ENCODE measurements around the gene NKX1-1. TPM values are rescaled to one million over a fixed set of nuclear protein-coding genes. Genes with fewer than 3 reads are reported as not detected.

The NKX1-1 gene
- polyA plus RNA-seq: not detected
- long read RNA-seq, donor 1: 0 reads
- long read RNA-seq, donor 2: 0 reads
- long read RNA-seq, donor 3: 0 reads
- long read RNA-seq, donor 4: 0 reads
- long read RNA-seq, donor 5: 0 reads
- long read RNA-seq, donor 6: 0 reads
- long read RNA-seq, donor 7: 0 reads
- long read RNA-seq, donor 8: 0 reads
- long read RNA-seq, donor 9: 0 reads
- long read RNA-seq, donor 10: 0 reads

DNA sequence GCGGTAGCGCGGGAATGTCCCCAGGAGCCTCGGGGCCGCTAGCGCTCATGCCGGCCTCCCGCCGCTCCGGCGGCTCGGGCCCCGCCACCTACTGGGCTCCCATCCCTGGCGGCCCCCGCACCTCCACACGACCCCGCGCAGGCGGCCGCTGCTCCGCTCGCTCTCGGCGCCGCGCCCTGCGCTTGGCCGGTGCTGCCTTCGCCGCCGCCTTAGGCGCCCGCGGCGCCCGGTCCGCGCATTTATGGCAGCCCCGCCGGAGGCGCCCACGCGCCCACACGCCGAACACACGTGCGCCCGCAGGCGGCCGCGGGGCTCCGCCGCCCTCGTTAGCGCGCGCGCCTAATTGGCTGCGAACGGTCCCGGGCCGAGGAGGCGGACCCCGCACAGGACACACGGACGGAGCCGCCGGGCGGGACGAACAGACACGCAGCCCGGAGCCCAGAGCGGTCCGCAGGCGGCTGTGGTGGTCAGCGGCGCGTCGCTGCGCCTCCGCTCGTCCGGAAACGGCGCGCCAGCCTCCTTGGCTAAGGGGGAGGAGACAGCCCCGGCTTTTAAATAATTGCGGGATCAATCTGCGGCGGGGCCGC is at the start of gene NKX1-1:
TSS of gene NKX1-1 (minus strand) at position 49 of the 587 bp plus-strand sequence. CDS start at position 49, 0 bp downstream.
- H3K27ac ChIP-seq (ENCODE audit: low read depth in 1 of 3, low read length in 2 of 3): no peak within 1 kb of the TSS
- H3K9me3 ChIP-seq (ENCODE audit: control insufficient read depth in 2 of 2, insufficient read depth in 1 of 2, low read depth in 1 of 2, low read length in 1 of 2): no peaks in the 10 kb centered on the region
- no peaks in the 10 kb centered on the region for H3K36me3 ChIP-seq (ENCODE audit: control insufficient read depth in 3 of 3, insufficient read depth in 2 of 3, low read depth in 1 of 3, low read length in 3 of 3)
- H3K27me3 ChIP-seq (ENCODE audit: control insufficient read depth in 3 of 3, insufficient read depth in 3 of 3, low read length in 3 of 3): peaks cover 46 to 78% (median 60%) of the 10 kb centered on the region in 3 donors
- H3K4me1 ChIP-seq (ENCODE audit: control insufficient read depth in 3 of 3, insufficient read depth in 2 of 3, low read depth in 1 of 3, low read length in 2 of 3): no peaks in the 10 kb centered on the region
- WGBS, 3 donors: 8 to 17% (median 9%) methylated on average over 50 to 91 of the region's 91 CpGs
- no peak for FAIRE-seq
- H3K4me3 ChIP-seq (ENCODE audit: low read depth in 1 of 3, low read length in 3 of 3): no peak within 1 kb of the TSS
- no peak for DNase-seq

DNA sequence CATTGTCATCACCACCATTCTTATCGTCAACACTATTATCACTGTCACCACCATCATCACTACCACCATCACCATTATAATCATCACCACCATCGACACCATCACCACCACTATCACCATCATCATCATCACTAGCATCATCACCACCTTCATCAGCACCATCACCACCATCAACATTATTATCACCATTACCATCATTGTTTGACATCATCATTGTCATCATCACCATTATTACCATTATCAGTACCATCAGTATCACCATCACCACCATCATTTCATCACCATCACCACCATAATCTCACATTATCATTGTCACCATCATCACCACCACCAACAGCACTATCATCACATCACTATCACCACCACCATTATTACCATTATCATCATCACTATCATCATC is 47.5 kb upstream of the NKX1-1 start:
- no peak overlapping the region for H3K27ac ChIP-seq (ENCODE audit: low read depth in 1 of 3, low read length in 2 of 3)
- no peaks in the 10 kb centered on the region for H3K36me3 ChIP-seq (ENCODE audit: control insufficient read depth in 3 of 3, insufficient read depth in 2 of 3, low read depth in 1 of 3, low read length in 3 of 3)
- peaks cover 0 to 10% (median 5%) of the 10 kb centered on the region in 3 donors for H3K27me3 ChIP-seq (ENCODE audit: control insufficient read depth in 3 of 3, insufficient read depth in 3 of 3, low read length in 3 of 3)
- DNase-seq: no peak
- 86 to 87% (median 87%) methylated on average over 2 of the region's 2 CpGs for WGBS, 3 donors
- H3K9me3 ChIP-seq (ENCODE audit: control insufficient read depth in 2 of 2, insufficient read depth in 1 of 2, low read depth in 1 of 2, low read length in 1 of 2): no peaks in the 10 kb centered on the region
- H3K4me3 ChIP-seq (ENCODE audit: low read depth in 1 of 3, low read length in 3 of 3): no peak overlapping the region
- no peaks in the 10 kb centered on the region for H3K4me1 ChIP-seq (ENCODE audit: control insufficient read depth in 3 of 3, insufficient read depth in 2 of 3, low read depth in 1 of 3, low read length in 2 of 3)
- FAIRE-seq: no peak

DNA sequence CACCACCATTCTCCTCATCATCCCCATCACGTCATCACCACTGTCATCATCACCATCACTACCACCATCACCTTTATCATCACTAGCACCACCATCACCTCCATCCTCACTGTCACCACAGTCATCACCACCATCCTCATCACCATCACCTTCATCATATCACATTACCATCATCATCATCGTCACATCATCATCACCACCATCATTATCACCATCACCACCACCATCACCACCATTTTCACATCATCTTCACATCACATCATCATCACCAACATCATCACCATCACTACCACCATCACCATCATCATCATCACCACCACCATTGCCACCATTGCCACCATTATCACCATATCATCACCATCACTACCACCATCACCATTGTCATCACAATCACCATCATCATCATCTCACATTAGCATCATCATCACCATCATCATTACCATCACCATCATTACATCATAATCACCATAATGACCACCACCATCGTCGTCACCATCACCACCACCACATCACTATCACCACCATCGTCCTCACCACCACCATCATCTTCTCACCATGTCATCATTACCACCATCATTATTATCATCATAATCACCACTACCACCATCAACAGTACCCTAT is 46.3 kb upstream of the NKX1-1 start:
- FAIRE-seq: no peak
- Histone ChIP-seq H3K27me3 (ENCODE audit: control insufficient read depth in 3 of 3, insufficient read depth in 3 of 3, low read length in 3 of 3) (peaks cover 0 to 2% (median 0%) of the 10 kb centered on the region in 3 donors), H3K4me1 (ENCODE audit: control insufficient read depth in 3 of 3, insufficient read depth in 2 of 3, low read depth in 1 of 3, low read length in 2 of 3) (no peaks in the 10 kb centered on the region), H3K27ac (ENCODE audit: low read depth in 1 of 3, low read length in 2 of 3) (no peak overlapping the region), H3K4me3 (ENCODE audit: low read depth in 1 of 3, low read length in 3 of 3) (no peak overlapping the region), H3K36me3 (ENCODE audit: control insufficient read depth in 3 of 3, insufficient read depth in 2 of 3, low read depth in 1 of 3, low read length in 3 of 3) (no peaks in the 10 kb centered on the region), H3K9me3 (ENCODE audit: control insufficient read depth in 2 of 2, insufficient read depth in 1 of 2, low read depth in 1 of 2, low read length in 1 of 2) (no peaks in the 10 kb centered on the region)
- no peak for DNase-seq
- 59 to 70% (median 69%) methylated on average over 5 of the region's 5 CpGs for WGBS, 3 donors

DNA sequence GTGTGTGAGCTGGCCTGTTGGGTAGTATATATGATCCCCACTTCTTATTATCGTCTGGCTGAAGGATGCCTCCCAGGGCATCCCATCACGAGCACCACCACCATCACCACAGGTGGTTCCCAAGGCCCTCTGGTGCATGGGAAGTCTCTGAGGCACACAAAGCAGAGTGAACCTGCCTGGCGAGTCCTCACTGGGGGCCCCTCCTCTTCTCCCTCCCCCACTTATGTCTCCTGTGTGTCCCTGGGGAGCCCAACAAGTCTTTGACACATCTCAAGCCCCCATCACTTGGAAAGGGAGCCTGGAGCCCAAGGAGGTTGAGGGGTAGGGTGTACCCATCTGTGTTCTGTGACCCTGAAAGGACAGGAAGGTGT is 45.5 kb upstream of the NKX1-1 start:
- DNase-seq: no peak
- no peaks in the 10 kb centered on the region for H3K4me1 ChIP-seq (ENCODE audit: control insufficient read depth in 3 of 3, insufficient read depth in 2 of 3, low read depth in 1 of 3, low read length in 2 of 3)
- no peaks in the 10 kb centered on the region for H3K36me3 ChIP-seq (ENCODE audit: control insufficient read depth in 3 of 3, insufficient read depth in 2 of 3, low read depth in 1 of 3, low read length in 3 of 3)
- no peak overlapping the region for H3K4me3 ChIP-seq (ENCODE audit: low read depth in 1 of 3, low read length in 3 of 3)
- FAIRE-seq: no peak
- 61 to 68% (median 64%) methylated on average over 2 to 3 of the region's 3 CpGs for WGBS, 3 donors
- no peaks in the 10 kb centered on the region for H3K9me3 ChIP-seq (ENCODE audit: control insufficient read depth in 2 of 2, insufficient read depth in 1 of 2, low read depth in 1 of 2, low read length in 1 of 2)
- no peak overlapping the region for H3K27ac ChIP-seq (ENCODE audit: low read depth in 1 of 3, low read length in 2 of 3)
- H3K27me3 ChIP-seq (ENCODE audit: control insufficient read depth in 3 of 3, insufficient read depth in 3 of 3, low read length in 3 of 3): peaks cover 0 to 2% (median 0%) of the 10 kb centered on the region in 3 donors

DNA sequence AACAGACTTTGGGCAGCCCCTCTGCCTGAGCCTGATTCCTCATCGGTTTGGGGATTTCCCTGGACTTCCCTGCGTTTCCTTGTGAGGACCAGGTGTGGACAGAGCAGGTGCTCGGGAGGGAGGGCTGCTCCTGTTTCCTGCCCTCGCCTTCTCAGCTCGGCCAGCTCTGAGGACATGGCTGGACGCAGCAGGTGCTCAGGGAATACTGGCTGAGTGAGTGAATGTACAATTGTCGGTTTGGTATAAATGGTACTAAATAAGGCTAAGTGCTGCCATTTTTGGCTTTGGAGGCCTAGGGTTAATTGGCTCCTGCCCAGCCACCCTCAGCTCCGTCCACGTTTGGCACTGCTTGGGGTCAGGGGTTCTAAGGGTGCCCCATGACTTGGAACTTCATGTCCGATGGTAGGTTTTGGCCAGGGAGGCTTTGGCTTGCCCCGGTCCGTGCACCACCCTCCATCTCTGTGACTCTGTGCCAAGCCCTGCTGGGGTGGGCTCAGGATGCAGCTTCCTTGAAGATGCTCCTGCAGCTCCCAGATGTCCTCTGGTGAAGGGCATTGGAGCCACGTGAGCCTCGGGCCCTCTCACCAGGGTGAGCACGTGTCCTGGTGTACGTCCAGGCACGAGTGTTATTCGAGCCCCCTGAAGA is 45.0 kb upstream of the NKX1-1 start:
- Histone ChIP-seq H3K27ac (ENCODE audit: low read depth in 1 of 3, low read length in 2 of 3) (no peak overlapping the region), H3K4me3 (ENCODE audit: low read depth in 1 of 3, low read length in 3 of 3) (no peak overlapping the region), H3K36me3 (ENCODE audit: control insufficient read depth in 3 of 3, insufficient read depth in 2 of 3, low read depth in 1 of 3, low read length in 3 of 3) (no peaks in the 10 kb centered on the region), H3K4me1 (ENCODE audit: control insufficient read depth in 3 of 3, insufficient read depth in 2 of 3, low read depth in 1 of 3, low read length in 2 of 3) (no peaks in the 10 kb centered on the region), H3K27me3 (ENCODE audit: control insufficient read depth in 3 of 3, insufficient read depth in 3 of 3, low read length in 3 of 3) (peaks cover 0 to 2% (median 0%) of the 10 kb centered on the region in 3 donors), H3K9me3 (ENCODE audit: control insufficient read depth in 2 of 2, insufficient read depth in 1 of 2, low read depth in 1 of 2, low read length in 1 of 2) (no peaks in the 10 kb centered on the region)
- FAIRE-seq (no peak), DNase-seq (no peak)
- WGBS, 3 donors: 63 to 82% (median 66%) methylated on average over 18 of the region's 18 CpGs

DNA sequence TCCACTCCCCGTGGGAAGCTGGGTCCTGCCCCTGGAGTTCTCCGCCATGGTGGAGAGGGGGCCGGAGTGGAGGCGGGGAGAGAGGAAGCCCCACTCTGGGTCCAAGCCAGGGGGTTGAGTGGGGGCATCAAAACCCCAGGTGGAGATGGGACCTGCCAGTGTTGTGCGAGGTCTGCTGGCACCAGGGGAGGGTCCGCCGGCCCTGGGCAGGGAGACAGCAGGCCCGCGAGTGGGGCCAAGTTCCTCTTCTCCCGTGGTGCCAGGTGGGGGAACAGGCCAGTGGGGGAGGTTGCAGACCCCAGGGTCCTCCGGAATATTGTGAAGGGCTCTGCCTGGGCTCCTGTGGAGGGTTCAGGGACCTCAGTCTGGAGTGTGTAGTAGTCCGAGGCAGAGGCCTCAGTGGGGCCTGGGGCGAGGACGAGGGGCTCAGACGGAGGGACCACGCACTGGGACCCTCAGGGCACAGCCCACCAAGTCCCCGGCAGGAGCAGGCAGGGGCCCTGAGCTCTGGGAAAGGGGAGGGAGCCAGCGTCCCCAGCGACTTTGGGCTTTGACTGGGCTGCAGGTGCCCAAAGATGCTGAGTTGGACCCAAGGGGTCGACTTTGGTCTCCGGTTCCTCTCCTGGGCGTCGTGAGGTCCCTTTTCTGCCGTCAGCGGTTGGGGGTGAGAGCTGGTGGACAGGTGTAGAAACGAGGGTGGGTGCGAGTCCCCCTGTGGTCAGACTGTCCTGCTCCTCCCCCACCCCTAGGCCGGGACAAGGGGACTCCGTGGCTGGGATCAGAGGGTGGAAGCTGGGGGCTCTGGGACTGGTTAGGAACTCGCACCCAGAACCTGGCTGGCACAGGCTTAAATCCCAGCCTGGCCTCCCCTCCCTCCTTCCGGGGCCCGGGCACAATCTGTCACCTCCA is 43.8 kb upstream of the NKX1-1 start:
- Histone ChIP-seq H3K27me3 (ENCODE audit: control insufficient read depth in 3 of 3, insufficient read depth in 3 of 3, low read length in 3 of 3) (peaks cover 0 to 2% (median 0%) of the 10 kb centered on the region in 3 donors), H3K27ac (ENCODE audit: low read depth in 1 of 3, low read length in 2 of 3) (no peak overlapping the region), H3K4me1 (ENCODE audit: control insufficient read depth in 3 of 3, insufficient read depth in 2 of 3, low read depth in 1 of 3, low read length in 2 of 3) (no peaks in the 10 kb centered on the region), H3K9me3 (ENCODE audit: control insufficient read depth in 2 of 2, insufficient read depth in 1 of 2, low read depth in 1 of 2, low read length in 1 of 2) (no peaks in the 10 kb centered on the region), H3K36me3 (ENCODE audit: control insufficient read depth in 3 of 3, insufficient read depth in 2 of 3, low read depth in 1 of 3, low read length in 3 of 3) (no peaks in the 10 kb centered on the region), H3K4me3 (ENCODE audit: low read depth in 1 of 3, low read length in 3 of 3) (no peak overlapping the region)
- 81 to 83% (median 82%) methylated on average over 30 to 32 of the region's 32 CpGs for WGBS, 3 donors
- no peak for DNase-seq
- no peak for FAIRE-seq

DNA sequence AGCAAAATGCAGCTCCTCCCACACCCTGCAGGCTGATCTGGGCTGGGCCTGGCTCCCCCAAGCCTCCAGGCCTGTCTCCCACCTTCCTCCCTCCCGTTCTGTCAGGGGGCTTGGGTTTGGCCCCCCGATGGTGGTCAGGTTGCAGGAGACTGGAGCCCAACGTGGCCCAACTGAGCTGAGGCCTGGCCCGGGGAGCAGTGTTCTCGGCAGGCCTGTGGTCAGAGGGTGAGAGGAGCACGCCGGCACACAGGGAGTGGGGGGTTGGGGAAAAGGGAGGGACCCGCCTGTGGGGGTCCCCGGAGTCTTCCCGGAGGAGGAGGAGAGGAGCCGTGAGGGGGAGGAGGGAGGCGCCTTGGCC is 43.2 kb upstream of the NKX1-1 start:
- Histone ChIP-seq H3K27ac (ENCODE audit: low read depth in 1 of 3, low read length in 2 of 3) (no peak overlapping the region), H3K9me3 (ENCODE audit: control insufficient read depth in 2 of 2, insufficient read depth in 1 of 2, low read depth in 1 of 2, low read length in 1 of 2) (no peaks in the 10 kb centered on the region), H3K4me3 (ENCODE audit: low read depth in 1 of 3, low read length in 3 of 3) (no peak overlapping the region), H3K36me3 (ENCODE audit: control insufficient read depth in 3 of 3, insufficient read depth in 2 of 3, low read depth in 1 of 3, low read length in 3 of 3) (no peaks in the 10 kb centered on the region), H3K4me1 (ENCODE audit: control insufficient read depth in 3 of 3, insufficient read depth in 2 of 3, low read depth in 1 of 3, low read length in 2 of 3) (no peaks in the 10 kb centered on the region), H3K27me3 (ENCODE audit: control insufficient read depth in 3 of 3, insufficient read depth in 3 of 3, low read length in 3 of 3) (peaks cover 0 to 2% (median 0%) of the 10 kb centered on the region in 3 donors)
- no peak for DNase-seq
- FAIRE-seq: no peak
- 54 to 59% (median 54%) methylated on average over 10 to 12 of the region's 12 CpGs for WGBS, 3 donors

Data from small intestine (tissue), 16 donors.